IMR-90 (cell line): ENCODE results near the gene DAG1. TPM values are rescaled to one million over a fixed set of nuclear protein-coding genes. Genes with fewer than 3 reads are reported as not detected.

ENCODE experiments used
- ATAC-seq: fragments of 200-7000 bp; cut with Tn5 transposase; 2 replicates; pipeline ENCODE4 v1.9.1; 2020; ENCODE audit warnings: low read depth, mild to moderate bottlenecking, moderate library complexity
- BruUV-seq: library from RNA; stranded (reverse); fragments of 400-500 nt; replicated peaks from 2 replicates; lab custom pipeline; 2021; lab: Mats Ljungman, UMichigan
- CTCF ChIA-PET: fragments of 300-600 bp; formaldehyde crosslinking; extraction: SDS; loops from one replicate; lab custom pipeline; 2021; ENCODE audit warnings: antibody characterized with exemption; lab: Yijun Ruan, JAX
- POLR2A ChIA-PET: fragments of 300-600 bp; sonication (Branson Sonifier 250); formaldehyde crosslinking; loops from one replicate; lab custom pipeline; 2022; ENCODE audit warnings: antibody characterized with exemption; ENCODE audit not compliant: unreplicated experiment; lab: Charles Lee
- DNase-seq: peaks from one replicate; pipeline ENCODE4 v3.0.0; 2013
- H2AFZ ChIP-seq: replicated peaks from 2 replicates; pipeline ENCODE3; 2013; ENCODE audit warnings: low read length, mild to moderate bottlenecking; ENCODE audit not compliant: poor library complexity
- H2AK5ac ChIP-seq: 2 replicates; pipeline ENCODE4 v1.6.1; 2013; ENCODE audit warnings: low read depth, low read length, inconsistent platforms
- H2AK9ac ChIP-seq: replicated peaks from 2 replicates; pipeline ENCODE3; 2013; ENCODE audit warnings: mild to moderate bottlenecking, low read depth, low read length, moderate library complexity; ENCODE audit not compliant: poor library complexity
- H2BK120ac ChIP-seq: 2 replicates; pipeline ENCODE4 v1.6.1; 2013; ENCODE audit warnings: low read depth, low read length, inconsistent platforms
- H2BK15ac ChIP-seq: 3 replicates; pipeline ENCODE4 v1.6.1; 2013; ENCODE audit warnings: low read depth, low read length, inconsistent platforms
- H2BK20ac ChIP-seq: 2 replicates; pipeline ENCODE4 v1.6.1; 2013; ENCODE audit warnings: low read depth, mild to moderate bottlenecking, inconsistent platforms, low read length, moderate library complexity
- H2BK5ac ChIP-seq: 2 replicates; pipeline ENCODE4 v1.6.1; 2013; ENCODE audit warnings: mild to moderate bottlenecking, low read depth, low read length, inconsistent platforms; ENCODE audit not compliant: poor library complexity, severe bottlenecking
- H3K14ac ChIP-seq: replicated peaks from 2 replicates; pipeline ENCODE4 v1.6.1; 2013; ENCODE audit warnings: low read depth, low read length, inconsistent platforms
- H3K18ac ChIP-seq: 2 replicates; pipeline ENCODE4 v1.6.1; 2013; ENCODE audit warnings: low read depth, low read length, control low read depth
- H3K23ac ChIP-seq: 2 replicates; pipeline ENCODE4 v1.6.1; 2013; ENCODE audit warnings: low read depth, low read length, inconsistent platforms
- H3K27ac ChIP-seq: 2 replicates; pipeline ENCODE4 v1.5.1; 2013; ENCODE audit warnings: mild to moderate bottlenecking, control low read depth, low read length; ENCODE audit not compliant: insufficient read depth
- H3K27me3 ChIP-seq: 2 replicates; pipeline ENCODE4 v1.6.1; 2013; ENCODE audit warnings: low read length; ENCODE audit not compliant: control insufficient read depth, insufficient read depth
- H3K36me3 ChIP-seq: 2 replicates; pipeline ENCODE4 v1.6.1; 2013; ENCODE audit warnings: low read length, mixed read lengths; ENCODE audit not compliant: control insufficient read depth, insufficient read depth
- H3K4ac ChIP-seq: 2 replicates; pipeline ENCODE4 v1.6.1; 2013; ENCODE audit warnings: low read depth, low read length, inconsistent platforms
- H3K4me1 ChIP-seq: 2 replicates; pipeline ENCODE4 v1.6.1; 2013; ENCODE audit warnings: low read length, mixed read lengths; ENCODE audit not compliant: control insufficient read depth, insufficient read depth
- H3K4me2 ChIP-seq: 2 replicates; pipeline ENCODE4 v1.6.1; 2013; ENCODE audit warnings: low read depth, mild to moderate bottlenecking, control low read depth, low read length, moderate library complexity
- H3K4me3 ChIP-seq: 2 replicates; pipeline ENCODE4 v1.5.1; 2013; ENCODE audit warnings: low read depth, mild to moderate bottlenecking, control low read depth, low read length, moderate library complexity; ENCODE audit not compliant: insufficient read depth
- H3K56ac ChIP-seq: 2 replicates; pipeline ENCODE4 v1.6.1; 2013; ENCODE audit warnings: low read length, inconsistent platforms; ENCODE audit not compliant: insufficient read depth; ENCODE audit errors: extremely low read depth
- H3K79me1 ChIP-seq, 2 experiments: 2 replicates each; pipeline ENCODE4 v1.6.1; 2013; ENCODE audit warnings: low read length in 2 of 2, inconsistent platforms in 1 of 2, low read depth in 1 of 2
- H3K9ac ChIP-seq: 2 replicates; pipeline ENCODE4 v1.6.1; 2013; ENCODE audit warnings: low read depth, low read length, control low read depth
- H3K9me1 ChIP-seq: 2 replicates; pipeline ENCODE4 v1.6.1; 2013; ENCODE audit warnings: low read length, inconsistent platforms; ENCODE audit not compliant: insufficient read depth
- H3K9me3 ChIP-seq: 2 replicates; pipeline ENCODE4 v1.6.1; 2013; ENCODE audit warnings: low read length; ENCODE audit not compliant: control insufficient read depth, insufficient read depth
- H4K20me1 ChIP-seq: 2 replicates; pipeline ENCODE4 v1.6.1; 2013; ENCODE audit warnings: low read length, inconsistent platforms; ENCODE audit not compliant: insufficient read depth
- H4K5ac ChIP-seq: 2 replicates; pipeline ENCODE4 v1.6.1; 2013; ENCODE audit warnings: mild to moderate bottlenecking, low read depth, low read length, control low read depth
- H4K8ac ChIP-seq, 2 experiments: 2 replicates each; pipeline ENCODE4 v1.6.1; 2013; ENCODE audit warnings: low read depth in 2 of 2, low read length in 2 of 2, control low read depth in 1 of 2, inconsistent platforms in 1 of 2
- H4K91ac ChIP-seq: 2 replicates; pipeline ENCODE4 v1.6.1; 2013; ENCODE audit warnings: low read depth, low read length, inconsistent platforms; ENCODE audit not compliant: insufficient read depth
- MAFK ChIP-seq: IDR thresholded peaks from 2 replicates; pipeline ENCODE4 v1.6.1; 2012; ENCODE audit warnings: low read depth, low read length, improper control_type of control experiment
- MAZ ChIP-seq: IDR thresholded peaks from 2 replicates; pipeline ENCODE4 v1.6.1; 2012; ENCODE audit warnings: low read depth, mild to moderate bottlenecking, low read length, improper control_type of control experiment, moderate library complexity, borderline replicate concordance
- MXI1 ChIP-seq: IDR thresholded peaks from 2 replicates; pipeline ENCODE4 v1.6.1; 2012; ENCODE audit warnings: low read depth, mild to moderate bottlenecking, low read length, moderate library complexity, borderline replicate concordance
- NFE2L2 ChIP-seq: fragments of 150-350 bp; IDR thresholded peaks from 2 replicates; pipeline ENCODE4 v1.6.1; 2016; ENCODE audit warnings: low read depth, mild to moderate bottlenecking, low read length
- WGBS, 2 experiments: methylation state at CpG; one replicate each; pipeline versions ENCODE4 v1.1.5 to v1.1.7; 2013; ENCODE audit warnings: missing lambda C conversion rate in 2 of 2; ENCODE audit not compliant: insufficient read length in 1 of 2; ENCODE audit errors: extremely low coverage in 2 of 2; 5-methylcytosine and 5-hydroxymethylcytosine counted together
- dilution Hi-C: fragments of 300-500 bp; cut with HindIII; formaldehyde crosslinking; loops from one replicate; pipeline ENCODE4 v1.14.3; 2018; ENCODE audit warnings: low sequenced_read_pairs; ENCODE audit not compliant: unreplicated experiment
- in situ Hi-C: fragments of 300-500 bp; cut with MboI; formaldehyde crosslinking; loops from 3 replicates; pipeline ENCODE4 v1.14.3; 2019; ENCODE audit warnings: low sequenced_read_pairs, inconsistent platforms, mixed read lengths
- intact Hi-C: fragments of 100-400 bp; cut with micrococcal nuclease; formaldehyde crosslinking; loops from 2 replicates; pipeline ENCODE4 v1.10.0; 2022
- polyA plus RNA-seq, 3 experiments: library from polyadenylated mRNA; depleted of rRNA; stranded (reverse); fragments of >200 nt; gene quantifications; 2 replicates each; pipeline ENCODE4 v1.2.3, GENCODE V29; 2012; ENCODE audit warnings: low replicate concordance in 1 of 3
- total RNA-seq: library from RNA; depleted of rRNA; stranded (reverse); fragments of >200 nt; gene quantifications from 2 replicates; pipeline ENCODE4 v1.2.3, GENCODE V29; 2012

DAG1 gene
- total and polyA plus RNA-seq, 2 of the 4 experiments (the other 2 are of a cell fraction), result 31.0 to 40.2 TPM

GRCh38 chr3:49471856-49472495 is 1.9 kb downstream of the DAG1 start:
- H3K56ac ChIP-seq, result no peak overlapping the region
- H2BK20ac ChIP-seq, result no peak overlapping the region
- TF ChIP-seq MAZ (no peak), NFE2L2 (no peak), MXI1 (no peak), MAFK (no peak)
- DNase-seq (no peak), ATAC-seq (no peak)
- peak overlapping the region; percentile 60 for H2AK5ac ChIP-seq
- H3K18ac ChIP-seq, result no peak overlapping the region
- H3K9ac ChIP-seq, result peak overlapping the region; percentile 45; the same call in 1 of the 2 replicates
- no peaks in the 10 kb centered on the region for H3K9me3 ChIP-seq
- H3K36me3 ChIP-seq, result no peaks in the 10 kb centered on the region
- POLR2A ChIA-PET, result interaction anchor here (0.6 kb wide), 1 partner anchor 569 kb away, joined by 6 read pairs; no protein-coding TSS in a partner anchor
- no peak overlapping the region for H2BK120ac ChIP-seq
- H3K9me1 ChIP-seq, result peaks cover 7% of the 10 kb centered on the region
- H3K4me2 ChIP-seq, result peak overlapping the region; percentile 90; the same call in 1 of the 2 replicates
- H3K4ac ChIP-seq, result 0 out of 2 replicates have a peak overlapping the region, but pooled peaks have one; percentile 16
- in situ Hi-C loops, result no loop called here
- peaks cover 22 to 40% of the 10 kb centered on the region in 2 experiments for H3K79me1 ChIP-seq
- H2BK5ac ChIP-seq, result no peak overlapping the region
- intact Hi-C loops, result loop anchor here (2.0 kb wide), 1 partner anchor 29 kb away; no protein-coding TSS in a partner anchor
- peaks cover 3% of the 10 kb centered on the region for H4K20me1 ChIP-seq
- WGBS, 2 experiments, result 91% methylated on average over 5 of the region's 6 CpGs; no CpG with 5 or more reads in 1 of the 2 experiments
- dilution Hi-C loops, result no loop called here
- peak overlapping the region; percentile 45 for H3K23ac ChIP-seq
- peak overlapping the region; percentile 79 for H3K14ac ChIP-seq
- H2AK9ac ChIP-seq, result peak overlapping the region; percentile 52
- no peaks in the 10 kb centered on the region for H3K27me3 ChIP-seq
- no peak overlapping the region for H4K91ac ChIP-seq
- BruUV-seq, result no TSS peak
- no peak overlapping the region for H4K5ac ChIP-seq
- H2AFZ ChIP-seq, result peak overlapping the region; percentile 43
- no peak overlapping the region for H2BK15ac ChIP-seq
- 0 out of 2 replicates have a peak overlapping the region, but pooled peaks have one; percentile 7 for H3K27ac ChIP-seq
- CTCF ChIA-PET, result no interaction called here
- peak overlapping the region in 1 of 2 experiments; percentile 39; a peak in 1 of 4 replicates for H4K8ac ChIP-seq
- no peak overlapping the region for H3K4me3 ChIP-seq
- H3K4me1 ChIP-seq, result peaks cover 13% of the 10 kb centered on the region
